K562 (cell line): Measurements from ENCODE around the gene ABCF3. TPM values are rescaled to one million over a fixed set of nuclear protein-coding genes. Genes with fewer than 3 reads are reported as not detected.
A peak's percentile ranks its signal among the peaks of the same experiment; 100 is the strongest.

Experiments used
- DNMT1 ChIP-seq: fragments of 450-650 bp; IDR thresholded peaks from 2 replicates; pipeline ENCODE4 v1.6.1; 2016; ENCODE audit warnings: antibody characterized with exemption, mild to moderate bottlenecking
- ZBTB40 ChIP-seq, 2 experiments: fragments of 450-650 bp in 1 of 2; sonication (generic) in 1 of 2; formaldehyde crosslinking in 1 of 2; IDR thresholded peaks; 2 replicates each; pipeline versions ENCODE4 v1.7.1 to v1.9.0; 2016 to 2022; ENCODE audit warnings: inconsistent platforms in 1 of 2, mild to moderate bottlenecking in 1 of 2, missing genetic modification reagents in 1 of 2
- ZNF121 ChIP-seq: sonication (generic); formaldehyde crosslinking; conservative IDR thresholded peaks from 2 replicates; pipeline ENCODE4 v1.8.0; 2022; ENCODE audit warnings: missing genetic modification reagents
- ZNF398 ChIP-seq: fragments of 250-450 bp; sonication (Bioruptor Pico); IDR thresholded peaks from 2 replicates; pipeline ENCODE4 v1.8.0; 2021; ENCODE audit warnings: moderate library complexity, mild to moderate bottlenecking, inconsistent platforms
- ZNF766 ChIP-seq: fragments of 200-800 bp; sonication (Bioruptor generic); conservative IDR thresholded peaks from 2 replicates; pipeline ENCODE4 v1.6.1; 2016; ENCODE audit warnings: missing genetic modification characterization, missing compliant biosample characterization
- polyA plus RNA-seq, 8 experiments: library from polyadenylated mRNA; depleted of rRNA in 4 of 8; stranded (reverse) in 5 of 8; unstranded in 3 of 8; fragments of >200 nt; fragmentation: Nextera tagmentation in 2 of 8; fragmentation: Illumina TruSeq in 1 of 8; extraction: Ambion mirVana in 2 of 8; extraction: Trizol in 1 of 8; gene quantifications; 2 replicates each; pipeline versions ENCODE4 v1.2.1 to v1.2.3, GENCODE V29; 2011 to 2014; ENCODE audit warnings: inconsistent platforms in 1 of 8, missing spikeins in 1 of 8
- total RNA-seq, 7 experiments: library from RNA; depleted of rRNA in 6 of 7; stranded (reverse); fragments of >200 nt in 6 of 7; fragmentation: Illumina TruSeq in 2 of 7; extraction: Trizol in 2 of 7; gene quantifications; 2 replicates each; pipeline versions ENCODE4 v1.2.1 to v1.2.3, GENCODE V29; 2011 to 2021; ENCODE audit warnings: low replicate concordance in 1 of 7
- TF ChIP-seq, protein P1 (sequence below): fragments of 450-650 bp; IDR thresholded peaks from 2 replicates; pipeline ENCODE4 v1.6.1; 2018; ENCODE audit warnings: mild to moderate bottlenecking, low read depth; ENCODE audit not compliant: partially characterized antibody
- TF ChIP-seq, protein P2 (sequence below): fragments of 250-450 bp; sonication (Bioruptor Pico); IDR thresholded peaks from 2 replicates; pipeline ENCODE4 v1.4.0; 2020; ENCODE audit warnings: borderline replicate concordance
- TF ChIP-seq, protein P3 (sequence below): fragments of 450-650 bp; formaldehyde crosslinking; IDR thresholded peaks from 2 replicates; pipeline ENCODE4 v1.4.0; 2022; ENCODE audit warnings: missing genetic modification characterization

ABCF3 gene
- total and polyA plus RNA-seq, 9 of the 15 experiments (the other 6 are each of a cell fraction or from before 2014, with no cell fraction given), result 6.7 to 77.9 (median 45.1) TPM

GRCh38 chr3:184185461-184186183, 377 bp upstream of the ABCF3 start (continued):
- TF ChIP-seq ZBTB40 (IDR thresholded peaks at IDR 0.05) (no peak), ZBTB40 (CRISPR knock-in tag; IDR thresholded peaks at IDR 0.05) (no peak), ZNF398 (CRISPR knock-in tag) (no peak), ZNF766 (peak; percentile 92; the same call in 1 of the 2 replicates), DNMT1 (no peak), ZNF121 (CRISPR knock-in tag) (no peak)
- TF ChIP-seq, protein P1, sequence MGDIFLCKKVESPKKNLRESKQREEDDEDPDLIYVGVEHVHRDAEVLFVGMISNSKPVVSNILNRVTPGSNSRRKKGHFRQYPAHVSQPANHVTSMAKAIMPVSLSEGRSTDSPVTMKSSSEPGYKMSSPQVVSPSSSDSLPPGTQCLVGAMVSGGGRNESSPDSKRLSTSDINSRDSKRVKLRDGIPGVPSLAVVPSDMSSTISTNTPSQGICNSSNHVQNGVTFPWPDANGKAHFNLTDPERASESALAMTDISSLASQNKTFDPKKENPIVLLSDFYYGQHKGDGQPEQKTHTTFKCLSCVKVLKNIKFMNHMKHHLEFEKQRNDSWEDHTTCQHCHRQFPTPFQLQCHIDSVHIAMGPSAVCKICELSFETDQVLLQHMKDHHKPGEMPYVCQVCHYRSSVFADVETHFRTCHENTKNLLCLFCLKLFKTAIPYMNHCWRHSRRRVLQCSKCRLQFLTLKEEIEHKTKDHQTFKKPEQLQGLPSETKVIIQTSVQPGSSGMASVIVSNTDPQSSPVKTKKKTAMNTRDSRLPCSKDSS, result no peak
- TF ChIP-seq, protein P2, sequence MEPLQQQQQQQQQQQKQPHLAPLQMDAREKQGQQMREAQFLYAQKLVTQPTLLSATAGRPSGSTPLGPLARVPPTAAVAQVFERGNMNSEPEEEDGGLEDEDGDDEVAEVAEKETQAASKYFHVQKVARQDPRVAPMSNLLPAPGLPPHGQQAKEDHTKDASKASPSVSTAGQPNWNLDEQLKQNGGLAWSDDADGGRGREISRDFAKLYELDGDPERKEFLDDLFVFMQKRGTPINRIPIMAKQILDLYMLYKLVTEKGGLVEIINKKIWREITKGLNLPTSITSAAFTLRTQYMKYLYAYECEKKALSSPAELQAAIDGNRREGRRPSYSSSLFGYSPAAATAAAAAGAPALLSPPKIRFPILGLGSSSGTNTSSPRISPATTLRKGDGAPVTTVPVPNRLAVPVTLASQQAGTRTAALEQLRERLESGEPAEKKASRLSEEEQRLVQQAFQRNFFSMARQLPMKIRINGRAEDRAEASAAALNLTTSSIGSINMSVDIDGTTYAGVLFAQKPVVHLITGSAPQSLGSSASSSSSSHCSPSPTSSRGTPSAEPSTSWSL (CRISPR knock-in tag), result no peak
- TF ChIP-seq, protein P3, sequence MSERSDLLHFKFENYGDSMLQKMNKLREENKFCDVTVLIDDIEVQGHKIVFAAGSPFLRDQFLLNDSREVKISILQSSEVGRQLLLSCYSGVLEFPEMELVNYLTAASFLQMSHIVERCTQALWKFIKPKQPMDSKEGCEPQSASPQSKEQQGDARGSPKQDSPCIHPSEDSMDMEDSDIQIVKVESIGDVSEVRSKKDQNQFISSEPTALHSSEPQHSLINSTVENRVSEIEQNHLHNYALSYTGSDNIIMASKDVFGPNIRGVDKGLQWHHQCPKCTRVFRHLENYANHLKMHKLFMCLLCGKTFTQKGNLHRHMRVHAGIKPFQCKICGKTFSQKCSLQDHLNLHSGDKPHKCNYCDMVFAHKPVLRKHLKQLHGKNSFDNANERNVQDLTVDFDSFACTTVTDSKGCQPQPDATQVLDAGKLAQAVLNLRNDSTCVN (CRISPR knock-in tag), result no peak
